HepG2 (cell line): ENCODE results near the gene BAHCC1. TPM values are rescaled to one million over a fixed set of nuclear protein-coding genes. Genes with fewer than 3 reads are reported as not detected.

Experiments used
- CC2D1A ChIP-seq: sonication (generic); formaldehyde crosslinking; IDR thresholded peaks from 2 replicates; pipeline ENCODE4 v1.8.1; 2023; ENCODE audit warnings: mild to moderate bottlenecking, missing genetic modification reagents
- HOXA7 ChIP-seq: sonication (generic); formaldehyde crosslinking; IDR thresholded peaks from 2 replicates; pipeline ENCODE4 v1.8.1; 2022; ENCODE audit warnings: mild to moderate bottlenecking, missing genetic modification reagents, moderate library complexity
- IRF2 ChIP-seq: IDR thresholded peaks from 2 replicates; pipeline ENCODE4 v1.6.1; 2018; ENCODE audit warnings: missing genetic modification reagents, missing compliant biosample characterization
- MED1 ChIP-seq: sonication (generic); formaldehyde crosslinking; IDR thresholded peaks from 2 replicates; pipeline ENCODE4 v1.4.0; 2020; ENCODE audit warnings: missing genetic modification reagents
- NFE2L2 ChIP-seq: fragments of 150-350 bp; IDR thresholded peaks from 2 replicates; pipeline ENCODE4 v1.6.1; 2014; ENCODE audit warnings: low read length
- RAD51 ChIP-seq: fragments of 450-650 bp; IDR thresholded peaks from 2 replicates; pipeline ENCODE4 v1.6.1; 2016; ENCODE audit warnings: borderline replicate concordance
- SAP130 ChIP-seq: IDR thresholded peaks from 2 replicates; pipeline ENCODE4 v1.6.1; 2016; ENCODE audit warnings: low read depth
- YEATS4 ChIP-seq: sonication (generic); formaldehyde crosslinking; IDR thresholded peaks from 2 replicates; pipeline ENCODE4 v1.4.0; 2020; ENCODE audit warnings: missing genetic modification reagents, borderline replicate concordance
- ZNF20 ChIP-seq: sonication (generic); formaldehyde crosslinking; IDR thresholded peaks from 2 replicates; pipeline ENCODE4 v1.4.0; 2020; ENCODE audit warnings: mild to moderate bottlenecking, moderate library complexity, missing genetic modification reagents
- polyA plus RNA-seq, 8 experiments: library from polyadenylated mRNA; depleted of rRNA in 3 of 8; stranded (reverse) in 7 of 8; unstranded in 1 of 8; fragments of >200 nt; fragmentation: Illumina TruSeq in 4 of 8; extraction: Trizol in 4 of 8; gene quantifications; 2 replicates each; pipeline versions ENCODE4 v1.2.1 to v1.2.3, GENCODE V29; 2011 to 2016; ENCODE audit warnings: low read depth in 4 of 8, missing spikeins in 1 of 8, mixed read lengths in 1 of 8; ENCODE audit not compliant: insufficient read depth in 1 of 8
- total RNA-seq, 5 experiments: library from RNA; depleted of rRNA; stranded (reverse); fragments of >200 nt; fragmentation: Illumina TruSeq; extraction: Trizol; gene quantifications; 2 replicates each; pipeline ENCODE4 v1.2.3, GENCODE V29; 2016; ENCODE audit warnings: low read depth in 1 of 5
- TF ChIP-seq, protein P1 (sequence below): sonication (generic); formaldehyde crosslinking; conservative IDR thresholded peaks from 2 replicates; pipeline ENCODE4 v1.4.0; 2020; ENCODE audit warnings: mild to moderate bottlenecking, missing genetic modification reagents, moderate library complexity
- TF ChIP-seq, protein P2 (sequence below): sonication (generic); formaldehyde crosslinking; IDR thresholded peaks from 2 replicates; pipeline ENCODE4 v1.9.0; 2021; ENCODE audit warnings: missing genetic modification reagents, mild to moderate bottlenecking, borderline replicate concordance
- TF ChIP-seq, protein P3 (sequence below): sonication (generic); formaldehyde crosslinking; IDR thresholded peaks from 2 replicates; pipeline ENCODE4 v1.4.0; 2020; ENCODE audit warnings: missing genetic modification reagents, borderline replicate concordance
- TF ChIP-seq, protein P4 (sequence below): sonication (generic); formaldehyde crosslinking; IDR thresholded peaks from 2 replicates; pipeline ENCODE4 v1.4.0; 2020; ENCODE audit warnings: missing genetic modification reagents
- TF ChIP-seq, protein P5 (sequence below): IDR thresholded peaks from 2 replicates; pipeline ENCODE4 v1.6.1; 2016; ENCODE audit warnings: control low read depth
- TF ChIP-seq, protein P6 (sequence below): sonication (generic); formaldehyde crosslinking; IDR thresholded peaks from 2 replicates; pipeline ENCODE4 v1.8.1; 2022; ENCODE audit warnings: low read depth, mild to moderate bottlenecking, missing genetic modification reagents
- TF ChIP-seq, protein P7 (sequence below): sonication (generic); formaldehyde crosslinking; IDR thresholded peaks from 2 replicates; pipeline ENCODE4 v1.5.0; 2020; ENCODE audit warnings: missing genetic modification reagents, mild to moderate bottlenecking, borderline replicate concordance

Gene BAHCC1
- total and polyA plus RNA-seq, 2 of the 13 experiments (the other 11 are each of a cell fraction or from before 2014, with no cell fraction given) = 1.4 to 1.7 TPM

DNA sequence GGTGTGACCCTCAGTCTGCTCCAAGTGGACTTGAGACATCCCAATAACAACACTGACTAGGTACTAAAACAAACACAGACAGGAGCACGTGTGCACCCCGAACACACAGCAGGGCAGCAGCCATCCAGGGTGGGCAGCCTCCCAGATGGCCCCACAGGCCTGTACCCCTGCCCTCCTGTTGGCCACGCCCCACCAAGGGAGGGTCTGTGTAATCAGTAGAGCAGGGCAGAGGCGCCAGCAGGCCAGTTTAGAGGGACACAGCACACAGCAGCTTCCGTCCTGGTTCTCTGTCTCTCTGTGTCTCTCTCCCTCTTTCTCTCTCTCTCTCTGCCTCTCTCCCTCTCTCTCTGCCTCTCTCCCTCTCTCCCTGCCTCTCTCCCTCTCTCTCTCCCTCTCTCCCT, 95.9 kb downstream of the BAHCC1 start (continued):
- TF ChIP-seq CC2D1A (CRISPR knock-in tag) (no peak), IRF2 (CRISPR knock-in tag) (no peak), HOXA7 (CRISPR knock-in tag) (no peak), MED1 (CRISPR knock-in tag) (no peak), SAP130 (CRISPR knock-in tag) (0 out of 2 replicates have a peak, but pooled peaks have one; percentile 19), NFE2L2 (no peak), RAD51 (no peak), YEATS4 (CRISPR knock-in tag) (no peak), ZNF20 (CRISPR knock-in tag) (no peak)
- TF ChIP-seq, protein P1, sequence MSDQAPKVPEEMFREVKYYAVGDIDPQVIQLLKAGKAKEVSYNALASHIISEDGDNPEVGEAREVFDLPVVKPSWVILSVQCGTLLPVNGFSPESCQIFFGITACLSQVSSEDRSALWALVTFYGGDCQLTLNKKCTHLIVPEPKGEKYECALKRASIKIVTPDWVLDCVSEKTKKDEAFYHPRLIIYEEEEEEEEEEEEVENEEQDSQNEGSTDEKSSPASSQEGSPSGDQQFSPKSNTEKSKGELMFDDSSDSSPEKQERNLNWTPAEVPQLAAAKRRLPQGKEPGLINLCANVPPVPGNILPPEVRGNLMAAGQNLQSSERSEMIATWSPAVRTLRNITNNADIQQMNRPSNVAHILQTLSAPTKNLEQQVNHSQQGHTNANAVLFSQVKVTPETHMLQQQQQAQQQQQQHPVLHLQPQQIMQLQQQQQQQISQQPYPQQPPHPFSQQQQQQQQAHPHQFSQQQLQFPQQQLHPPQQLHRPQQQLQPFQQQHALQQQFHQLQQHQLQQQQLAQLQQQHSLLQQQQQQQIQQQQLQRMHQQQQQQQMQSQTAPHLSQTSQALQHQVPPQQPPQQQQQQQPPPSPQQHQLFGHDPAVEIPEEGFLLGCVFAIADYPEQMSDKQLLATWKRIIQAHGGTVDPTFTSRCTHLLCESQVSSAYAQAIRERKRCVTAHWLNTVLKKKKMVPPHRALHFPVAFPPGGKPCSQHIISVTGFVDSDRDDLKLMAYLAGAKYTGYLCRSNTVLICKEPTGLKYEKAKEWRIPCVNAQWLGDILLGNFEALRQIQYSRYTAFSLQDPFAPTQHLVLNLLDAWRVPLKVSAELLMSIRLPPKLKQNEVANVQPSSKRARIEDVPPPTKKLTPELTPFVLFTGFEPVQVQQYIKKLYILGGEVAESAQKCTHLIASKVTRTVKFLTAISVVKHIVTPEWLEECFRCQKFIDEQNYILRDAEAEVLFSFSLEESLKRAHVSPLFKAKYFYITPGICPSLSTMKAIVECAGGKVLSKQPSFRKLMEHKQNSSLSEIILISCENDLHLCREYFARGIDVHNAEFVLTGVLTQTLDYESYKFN (CRISPR knock-in tag) = no peak
- TF ChIP-seq, protein P2, sequence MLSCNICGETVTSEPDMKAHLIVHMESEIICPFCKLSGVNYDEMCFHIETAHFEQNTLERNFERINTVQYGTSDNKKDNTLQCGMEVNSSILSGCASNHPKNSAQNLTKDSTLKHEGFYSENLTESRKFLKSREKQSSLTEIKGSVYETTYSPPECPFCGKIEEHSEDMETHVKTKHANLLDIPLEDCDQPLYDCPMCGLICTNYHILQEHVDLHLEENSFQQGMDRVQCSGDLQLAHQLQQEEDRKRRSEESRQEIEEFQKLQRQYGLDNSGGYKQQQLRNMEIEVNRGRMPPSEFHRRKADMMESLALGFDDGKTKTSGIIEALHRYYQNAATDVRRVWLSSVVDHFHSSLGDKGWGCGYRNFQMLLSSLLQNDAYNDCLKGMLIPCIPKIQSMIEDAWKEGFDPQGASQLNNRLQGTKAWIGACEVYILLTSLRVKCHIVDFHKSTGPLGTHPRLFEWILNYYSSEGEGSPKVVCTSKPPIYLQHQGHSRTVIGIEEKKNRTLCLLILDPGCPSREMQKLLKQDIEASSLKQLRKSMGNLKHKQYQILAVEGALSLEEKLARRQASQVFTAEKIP (CRISPR knock-in tag) = no peak
- TF ChIP-seq, protein P3, sequence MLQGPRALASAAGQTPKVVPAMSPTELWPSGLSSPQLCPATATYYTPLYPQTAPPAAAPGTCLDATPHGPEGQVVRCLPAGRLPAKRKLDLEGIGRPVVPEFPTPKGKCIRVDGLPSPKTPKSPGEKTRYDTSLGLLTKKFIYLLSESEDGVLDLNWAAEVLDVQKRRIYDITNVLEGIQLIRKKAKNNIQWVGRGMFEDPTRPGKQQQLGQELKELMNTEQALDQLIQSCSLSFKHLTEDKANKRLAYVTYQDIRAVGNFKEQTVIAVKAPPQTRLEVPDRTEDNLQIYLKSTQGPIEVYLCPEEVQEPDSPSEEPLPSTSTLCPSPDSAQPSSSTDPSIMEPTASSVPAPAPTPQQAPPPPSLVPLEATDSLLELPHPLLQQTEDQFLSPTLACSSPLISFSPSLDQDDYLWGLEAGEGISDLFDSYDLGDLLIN = no peak
- TF ChIP-seq, protein P4, sequence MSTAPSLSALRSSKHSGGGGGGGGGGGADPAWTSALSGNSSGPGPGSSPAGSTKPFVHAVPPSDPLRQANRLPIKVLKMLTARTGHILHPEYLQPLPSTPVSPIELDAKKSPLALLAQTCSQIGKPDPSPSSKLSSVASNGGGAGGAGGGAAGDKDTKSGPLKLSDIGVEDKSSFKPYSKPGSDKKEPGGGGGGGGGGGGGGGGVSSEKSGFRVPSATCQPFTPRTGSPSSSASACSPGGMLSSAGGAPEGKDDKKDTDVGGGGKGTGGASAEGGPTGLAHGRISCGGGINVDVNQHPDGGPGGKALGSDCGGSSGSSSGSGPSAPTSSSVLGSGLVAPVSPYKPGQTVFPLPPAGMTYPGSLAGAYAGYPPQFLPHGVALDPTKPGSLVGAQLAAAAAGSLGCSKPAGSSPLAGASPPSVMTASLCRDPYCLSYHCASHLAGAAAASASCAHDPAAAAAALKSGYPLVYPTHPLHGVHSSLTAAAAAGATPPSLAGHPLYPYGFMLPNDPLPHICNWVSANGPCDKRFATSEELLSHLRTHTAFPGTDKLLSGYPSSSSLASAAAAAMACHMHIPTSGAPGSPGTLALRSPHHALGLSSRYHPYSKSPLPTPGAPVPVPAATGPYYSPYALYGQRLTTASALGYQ (CRISPR knock-in tag) = no peak
- TF ChIP-seq, protein P5, sequence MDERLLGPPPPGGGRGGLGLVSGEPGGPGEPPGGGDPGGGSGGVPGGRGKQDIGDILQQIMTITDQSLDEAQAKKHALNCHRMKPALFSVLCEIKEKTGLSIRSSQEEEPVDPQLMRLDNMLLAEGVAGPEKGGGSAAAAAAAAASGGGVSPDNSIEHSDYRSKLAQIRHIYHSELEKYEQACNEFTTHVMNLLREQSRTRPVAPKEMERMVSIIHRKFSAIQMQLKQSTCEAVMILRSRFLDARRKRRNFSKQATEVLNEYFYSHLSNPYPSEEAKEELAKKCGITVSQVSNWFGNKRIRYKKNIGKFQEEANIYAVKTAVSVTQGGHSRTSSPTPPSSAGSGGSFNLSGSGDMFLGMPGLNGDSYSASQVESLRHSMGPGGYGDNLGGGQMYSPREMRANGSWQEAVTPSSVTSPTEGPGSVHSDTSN (CRISPR knock-in tag) = no peak
- TF ChIP-seq, protein P6, sequence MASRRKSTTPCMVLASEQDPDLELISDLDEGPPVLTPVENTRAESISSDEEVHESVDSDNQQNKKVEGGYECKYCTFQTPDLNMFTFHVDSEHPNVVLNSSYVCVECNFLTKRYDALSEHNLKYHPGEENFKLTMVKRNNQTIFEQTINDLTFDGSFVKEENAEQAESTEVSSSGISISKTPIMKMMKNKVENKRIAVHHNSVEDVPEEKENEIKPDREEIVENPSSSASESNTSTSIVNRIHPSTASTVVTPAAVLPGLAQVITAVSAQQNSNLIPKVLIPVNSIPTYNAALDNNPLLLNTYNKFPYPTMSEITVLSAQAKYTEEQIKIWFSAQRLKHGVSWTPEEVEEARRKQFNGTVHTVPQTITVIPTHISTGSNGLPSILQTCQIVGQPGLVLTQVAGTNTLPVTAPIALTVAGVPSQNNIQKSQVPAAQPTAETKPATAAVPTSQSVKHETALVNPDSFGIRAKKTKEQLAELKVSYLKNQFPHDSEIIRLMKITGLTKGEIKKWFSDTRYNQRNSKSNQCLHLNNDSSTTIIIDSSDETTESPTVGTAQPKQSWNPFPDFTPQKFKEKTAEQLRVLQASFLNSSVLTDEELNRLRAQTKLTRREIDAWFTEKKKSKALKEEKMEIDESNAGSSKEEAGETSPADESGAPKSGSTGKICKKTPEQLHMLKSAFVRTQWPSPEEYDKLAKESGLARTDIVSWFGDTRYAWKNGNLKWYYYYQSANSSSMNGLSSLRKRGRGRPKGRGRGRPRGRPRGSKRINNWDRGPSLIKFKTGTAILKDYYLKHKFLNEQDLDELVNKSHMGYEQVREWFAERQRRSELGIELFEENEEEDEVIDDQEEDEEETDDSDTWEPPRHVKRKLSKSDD = no peak
- TF ChIP-seq, protein P7, sequence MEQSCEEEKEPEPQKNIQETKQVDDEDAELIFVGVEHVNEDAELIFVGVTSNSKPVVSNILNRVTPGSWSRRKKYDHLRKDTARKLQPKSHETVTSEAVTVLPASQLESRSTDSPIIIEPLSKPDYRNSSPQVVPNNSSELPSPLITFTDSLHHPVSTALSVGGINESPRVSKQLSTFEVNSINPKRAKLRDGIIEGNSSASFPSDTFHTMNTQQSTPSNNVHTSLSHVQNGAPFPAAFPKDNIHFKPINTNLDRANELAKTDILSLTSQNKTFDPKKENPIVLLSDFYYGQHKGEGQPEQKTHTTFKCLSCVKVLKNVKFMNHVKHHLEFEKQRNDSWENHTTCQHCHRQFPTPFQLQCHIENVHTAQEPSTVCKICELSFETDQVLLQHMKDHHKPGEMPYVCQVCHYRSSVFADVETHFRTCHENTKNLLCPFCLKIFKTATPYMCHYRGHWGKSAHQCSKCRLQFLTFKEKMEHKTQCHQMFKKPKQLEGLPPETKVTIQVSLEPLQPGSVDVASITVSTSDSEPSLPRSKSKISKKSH (CRISPR knock-in tag) = 0 out of 2 replicates have a peak, but pooled peaks have one; percentile 61
